HCT116 (cell line): ENCODE results near the gene MIEF1.

Experiments used
- CTCF ChIP-seq, 3 experiments: fragments of 200-600 bp in 1 of 3; sonication (generic) in 1 of 3; IDR thresholded peaks in 2 of 3; conservative IDR thresholded peaks in 1 of 3; 2 replicates each; pipeline ENCODE4 v1.5.1; 2012 to 2017; ENCODE audit warnings: low read depth in 2 of 3, low read length in 2 of 3, antibody characterized with exemption in 1 of 3, borderline replicate concordance in 1 of 3, control low read depth in 1 of 3, mild to moderate bottlenecking in 1 of 3, mixed read lengths in 1 of 3, mixed run types in 1 of 3, moderate library complexity in 1 of 3; ENCODE audit not compliant: insufficient read depth in 1 of 3
- EZH2 ChIP-seq: fragments of 200-600 bp; sonication (generic); IDR thresholded peaks from 2 replicates; pipeline ENCODE4 v1.6.1; 2017; ENCODE audit warnings: antibody characterized with exemption, mixed run types
- POLR2A ChIP-seq: IDR thresholded peaks from 2 replicates; pipeline ENCODE4 v1.7.0; 2011; ENCODE audit warnings: borderline replicate concordance; ENCODE audit not compliant: insufficient read depth, insufficient read length; ENCODE audit errors: extremely low read depth
- POLR2AphosphoS5 ChIP-seq: IDR thresholded peaks from 2 replicates; pipeline ENCODE4 v1.6.1; 2011; ENCODE audit warnings: mild to moderate bottlenecking, low read depth, low read length, moderate library complexity
- TCF7L2 ChIP-seq: IDR thresholded peaks from 2 replicates; pipeline ENCODE4 v1.7.0; 2011; ENCODE audit warnings: borderline replicate concordance, inconsistent platforms; ENCODE audit not compliant: insufficient read depth, insufficient read length; ENCODE audit errors: extremely low read depth
- YY1 ChIP-seq: IDR thresholded peaks from 2 replicates; pipeline ENCODE4 v1.6.1; 2011; ENCODE audit warnings: low read length, low read depth, moderate library complexity, mild to moderate bottlenecking; ENCODE audit not compliant: insufficient replicate concordance; ENCODE audit errors: extremely low read depth
- ZFX ChIP-seq: fragments of 450-650 bp; IDR thresholded peaks from 2 replicates; pipeline ENCODE4 v1.6.1; 2017

GRCh38 chr22:39515266-39516050 is 13.4 kb downstream of the MIEF1 start:
- TF ChIP-seq CTCF (IDR thresholded peaks at IDR 0.05 in 2 of 3, conservative IDR thresholded peaks at IDR 0.05 in 1 of 3; ENCODE audit: borderline replicate concordance in 1 of 3, insufficient read depth in 1 of 3, low read depth in 2 of 3, low read length in 2 of 3) (no peak), POLR2A (no peak), ZFX (no peak), YY1 (no peak), TCF7L2 (no peak), EZH2 (no peak), POLR2AphosphoS5 (no peak)
